Inferior parietal cortex (tissue), 1 donor: ENCODE results near the gene PLIN5.
A peak's percentile ranks its signal among the peaks of the same experiment; 100 is the strongest.

Experiments used
- DNase-seq: peaks from one replicate; pipeline ENCODE4 v3.0.0-alpha.2; 2016; ENCODE audit errors: extremely low spot score

The PLIN5 gene, protein sequence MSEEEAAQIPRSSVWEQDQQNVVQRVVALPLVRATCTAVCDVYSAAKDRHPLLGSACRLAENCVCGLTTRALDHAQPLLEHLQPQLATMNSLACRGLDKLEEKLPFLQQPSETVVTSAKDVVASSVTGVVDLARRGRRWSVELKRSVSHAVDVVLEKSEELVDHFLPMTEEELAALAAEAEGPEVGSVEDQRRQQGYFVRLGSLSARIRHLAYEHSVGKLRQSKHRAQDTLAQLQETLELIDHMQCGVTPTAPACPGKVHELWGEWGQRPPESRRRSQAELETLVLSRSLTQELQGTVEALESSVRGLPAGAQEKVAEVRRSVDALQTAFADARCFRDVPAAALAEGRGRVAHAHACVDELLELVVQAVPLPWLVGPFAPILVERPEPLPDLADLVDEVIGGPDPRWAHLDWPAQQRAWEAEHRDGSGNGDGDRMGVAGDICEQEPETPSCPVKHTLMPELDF

DNA sequence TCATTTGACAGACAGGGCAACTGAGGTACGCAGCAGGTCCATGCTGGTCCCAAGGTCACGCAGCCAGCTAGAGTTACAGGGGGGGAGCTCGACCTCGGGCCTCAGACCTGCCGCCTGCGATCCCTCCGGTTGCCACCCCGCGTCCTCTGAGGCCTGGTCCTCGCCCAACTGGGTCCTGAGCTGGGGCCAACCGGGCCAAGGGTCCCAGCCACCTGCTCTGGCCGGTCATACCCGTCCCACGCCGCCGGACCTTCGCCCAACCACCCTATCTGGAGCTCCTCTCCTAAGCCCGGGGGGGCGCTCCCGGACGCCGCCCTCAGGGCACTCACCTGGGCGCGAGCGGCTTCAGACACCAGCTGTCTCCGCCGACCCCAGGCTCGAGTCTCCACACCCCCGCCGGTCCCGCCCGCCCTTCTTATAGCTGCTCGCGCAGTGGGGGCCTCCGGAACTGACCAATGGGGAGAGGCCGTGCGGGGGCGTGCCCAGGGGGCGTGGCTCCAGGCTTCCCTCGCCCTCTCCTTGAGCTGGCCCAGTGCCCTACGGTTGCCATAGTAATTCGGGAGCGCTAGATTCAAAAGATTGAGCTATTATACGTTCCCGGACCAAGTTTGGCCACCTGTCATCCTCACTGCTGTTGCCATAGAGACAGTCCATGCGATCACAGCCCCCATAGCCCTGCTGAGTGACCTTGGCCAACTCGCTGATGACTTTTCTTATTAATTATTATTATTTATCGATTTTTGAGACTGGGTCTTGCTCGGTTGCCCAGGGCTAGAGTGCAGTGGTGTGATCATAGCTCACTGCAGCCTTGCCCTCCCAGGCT is at the start of gene PLIN5:
PLIN5 (minus strand) TSS at position 389 of the 823 bp plus-strand sequence. CDS start 1,150 bp downstream, outside the sequence.
- DNase-seq = peak; percentile 59

DNA sequence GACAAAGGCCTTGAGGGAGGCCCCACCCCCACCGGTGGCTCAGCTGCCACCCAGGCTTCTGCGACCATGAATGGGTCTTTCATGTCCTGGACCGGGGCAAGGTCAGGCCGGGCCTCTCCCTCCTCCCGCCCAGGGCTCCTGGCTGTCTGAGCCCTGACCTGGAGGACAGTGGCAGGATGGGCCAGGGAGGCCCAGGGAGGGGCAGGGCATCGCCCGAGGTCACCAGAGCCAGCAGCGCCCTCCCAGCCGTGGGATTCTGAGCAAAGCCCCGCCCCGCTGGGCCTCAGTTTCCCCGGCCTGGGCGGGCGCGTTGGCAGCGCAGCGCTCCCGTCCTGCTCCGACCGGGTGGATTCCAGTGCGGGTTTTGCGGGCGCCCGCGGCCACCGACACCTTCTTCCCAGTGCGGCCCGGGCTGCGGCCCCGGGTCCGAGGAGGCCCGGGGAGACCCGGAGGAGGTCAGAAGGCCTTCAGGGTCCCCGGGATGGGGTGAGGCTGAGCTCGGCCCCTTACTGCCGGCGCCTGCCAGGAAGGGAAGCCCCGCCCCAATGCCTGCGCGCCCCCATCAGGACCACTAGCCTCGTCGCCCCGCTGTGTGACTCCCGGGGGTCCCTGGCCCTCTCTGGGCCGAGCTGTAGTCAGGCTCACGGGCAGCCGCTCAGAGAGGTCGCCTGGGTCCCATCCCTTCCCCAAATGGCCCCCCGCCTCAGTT is 49.1 kb upstream of the PLIN5 start:
- no peak for DNase-seq

DNA sequence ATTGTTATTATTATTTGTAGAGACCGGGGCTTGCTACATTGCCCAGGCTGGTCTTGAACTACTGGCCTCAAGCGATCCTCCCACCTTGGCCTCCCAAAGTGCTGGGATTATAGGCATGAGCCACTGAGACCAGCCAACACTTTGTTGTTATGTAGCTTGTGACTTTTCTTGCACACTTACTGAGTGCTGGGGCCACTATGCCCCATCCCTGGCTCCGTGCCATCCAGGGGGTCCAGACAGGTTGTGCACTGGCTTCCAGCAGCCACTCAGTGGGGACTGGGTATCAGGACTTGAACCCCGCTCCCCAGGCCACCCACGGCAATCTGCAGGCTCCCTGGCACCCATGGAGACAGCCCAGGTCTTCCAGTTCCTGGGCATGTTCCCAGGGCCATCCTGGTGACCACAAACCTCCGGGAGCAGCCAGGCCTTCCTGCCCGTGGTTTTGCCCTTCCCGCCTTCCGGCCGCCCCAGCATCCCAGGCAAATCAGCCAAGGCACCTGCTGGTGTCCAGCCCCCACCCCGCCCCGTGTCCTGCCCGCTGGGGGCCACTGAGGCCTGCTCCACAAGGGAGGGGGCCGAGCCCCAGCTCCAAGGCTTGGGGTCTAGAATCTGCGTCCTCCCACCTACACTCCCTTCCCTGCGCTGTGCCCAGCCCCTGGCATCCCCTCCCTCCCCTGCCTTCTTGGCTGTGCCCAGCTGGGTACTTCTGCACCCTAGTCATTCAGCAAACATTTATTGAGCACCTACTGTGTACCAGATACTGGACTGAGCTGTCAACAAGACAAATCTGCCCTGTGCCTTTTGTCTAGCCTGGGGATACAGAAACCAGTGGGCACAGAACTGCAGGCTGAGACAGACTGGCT is 48.2 kb upstream of the PLIN5 start:
- no peak for DNase-seq

DNA sequence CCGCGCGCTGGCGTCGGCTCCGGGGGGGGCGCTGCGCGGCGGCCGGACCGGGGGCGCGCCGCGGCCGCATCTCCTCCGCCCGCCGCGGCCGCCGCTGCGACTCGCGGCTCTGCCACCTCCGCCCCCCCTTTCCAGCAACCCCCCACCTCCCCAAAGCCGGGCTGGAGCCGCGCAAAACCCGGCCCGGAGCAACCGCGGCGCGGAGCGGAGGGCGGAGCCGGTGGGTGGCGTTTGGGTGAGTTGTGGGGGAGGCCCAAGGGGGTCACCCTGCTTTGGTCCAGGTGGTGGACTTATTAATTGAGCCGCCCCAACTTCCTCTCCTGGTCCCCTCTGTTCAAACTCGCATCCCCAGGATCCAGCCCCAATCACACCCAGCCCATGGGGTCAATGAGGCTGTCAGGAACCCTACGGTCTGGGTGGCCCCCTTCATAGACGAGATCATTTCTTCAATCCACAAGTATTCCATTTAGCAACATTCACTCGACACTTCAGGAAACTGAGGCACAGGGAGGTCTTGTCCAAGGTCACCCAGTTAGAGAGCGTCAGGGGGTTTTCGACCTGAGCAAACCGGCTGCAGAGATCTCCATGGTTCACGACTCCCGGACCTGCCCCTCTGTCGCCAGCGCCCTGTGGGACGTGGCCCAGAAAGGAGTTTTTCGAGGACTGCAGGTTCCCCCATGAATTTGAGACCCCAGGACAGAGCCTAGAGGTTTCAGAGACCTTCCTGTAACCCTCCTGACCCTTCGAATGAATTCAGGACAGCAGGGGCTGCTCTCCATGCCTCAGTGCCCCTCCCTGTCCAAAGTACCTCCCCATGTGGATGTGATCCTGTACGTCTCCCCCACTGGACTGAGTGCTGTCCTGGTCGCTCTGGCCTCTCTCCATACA is 46.9 kb upstream of the PLIN5 start:
- peak; percentile 33 for DNase-seq

DNA sequence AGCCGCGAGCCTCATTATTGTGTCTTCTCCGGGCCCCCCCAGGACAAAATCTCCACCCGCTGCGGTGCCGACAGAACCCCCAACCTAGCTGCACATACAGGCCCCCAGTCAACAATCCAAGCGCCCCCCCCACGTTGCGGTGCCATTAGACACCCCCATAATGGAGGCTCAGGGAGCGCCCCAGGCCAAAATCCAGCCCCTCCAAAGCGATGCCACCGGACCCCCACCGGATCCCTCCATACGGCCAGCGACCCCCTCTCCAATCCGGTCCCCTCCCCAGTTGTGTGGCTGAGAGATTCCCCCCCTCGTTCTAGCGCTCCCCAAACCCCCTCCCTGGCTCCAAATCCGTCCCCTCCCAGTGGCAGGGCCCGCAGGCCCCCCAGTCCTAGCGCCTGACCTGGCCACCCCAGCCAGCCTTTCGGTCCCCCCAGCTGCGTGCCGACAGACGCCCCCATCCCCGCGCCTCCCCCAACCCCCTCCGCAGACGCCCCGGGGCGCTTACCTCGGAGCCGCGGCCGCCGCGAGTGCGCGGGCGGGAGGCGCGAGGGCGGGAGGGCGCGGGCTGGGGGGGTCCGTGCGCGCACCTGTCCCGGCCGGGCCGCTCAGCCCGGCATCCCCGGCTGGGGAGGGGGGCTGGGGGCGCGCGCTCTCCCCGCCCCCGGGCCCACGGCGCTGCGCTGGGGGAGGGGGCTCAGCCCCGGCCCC is 46.1 kb upstream of the PLIN5 start:
- DNase-seq = no peak

DNA sequence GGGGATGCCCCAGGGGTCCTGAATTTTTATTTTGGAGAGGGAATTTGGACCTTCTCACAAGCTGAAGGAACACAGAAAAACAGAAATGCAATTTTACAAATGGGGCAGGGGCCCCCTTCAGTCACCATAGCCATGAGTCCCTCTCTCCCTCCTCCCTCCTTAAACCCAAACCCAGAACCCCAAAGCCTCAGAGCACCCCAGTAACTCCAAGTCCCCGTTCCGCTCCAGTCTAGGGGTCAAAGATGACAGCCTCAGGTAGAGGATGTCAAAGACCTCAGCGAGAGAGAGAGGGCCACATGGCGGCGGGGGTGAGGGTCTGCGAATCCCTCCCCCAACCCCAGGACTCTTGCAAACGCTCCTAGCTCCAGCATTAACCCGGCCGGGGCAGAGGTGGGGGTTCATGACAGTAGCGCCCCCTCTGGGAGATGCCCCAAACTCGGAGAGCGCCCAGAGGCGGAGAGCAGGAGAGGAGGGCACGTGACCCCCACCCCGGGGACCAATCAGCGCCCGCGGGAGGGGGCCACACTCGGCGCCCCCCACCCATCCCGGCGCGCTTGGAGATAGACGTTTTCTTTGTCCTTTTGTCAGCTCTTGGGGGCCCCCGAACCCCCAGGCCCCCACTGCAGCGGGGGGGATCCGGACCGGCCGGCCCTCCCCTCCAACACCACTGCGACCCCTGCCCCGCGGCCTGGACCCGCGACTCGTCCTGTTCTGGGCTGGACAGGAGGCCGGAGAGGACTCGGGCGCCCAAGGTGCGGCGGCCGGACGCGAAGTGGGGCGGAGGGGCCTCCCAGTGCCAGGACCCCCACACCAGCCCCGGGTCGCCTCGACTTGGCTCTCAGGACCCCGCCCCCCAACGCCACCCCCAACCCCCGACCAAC is 45.2 kb upstream of the PLIN5 start:
- no peak for DNase-seq

DNA sequence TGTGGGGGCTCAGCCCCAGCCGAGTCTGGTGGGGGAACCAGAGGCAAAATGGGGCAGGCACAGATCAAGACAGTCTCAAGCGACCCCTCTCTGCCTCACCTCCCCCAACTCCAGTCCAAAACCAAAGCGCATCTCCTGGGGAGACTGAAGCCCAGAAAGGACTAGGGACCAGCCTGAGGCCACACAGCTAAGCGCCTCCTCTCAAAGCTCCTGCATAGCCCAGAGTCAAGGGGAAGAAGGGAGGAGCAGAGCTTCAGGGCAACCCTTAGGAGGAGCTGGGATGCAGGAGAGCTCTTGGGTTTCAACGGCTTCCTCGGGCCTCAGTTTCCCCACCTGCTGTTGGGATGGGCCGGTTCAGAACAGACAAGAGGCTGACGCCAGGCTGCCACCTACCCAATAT is 44.4 kb upstream of the PLIN5 start:
- no peak for DNase-seq

DNA sequence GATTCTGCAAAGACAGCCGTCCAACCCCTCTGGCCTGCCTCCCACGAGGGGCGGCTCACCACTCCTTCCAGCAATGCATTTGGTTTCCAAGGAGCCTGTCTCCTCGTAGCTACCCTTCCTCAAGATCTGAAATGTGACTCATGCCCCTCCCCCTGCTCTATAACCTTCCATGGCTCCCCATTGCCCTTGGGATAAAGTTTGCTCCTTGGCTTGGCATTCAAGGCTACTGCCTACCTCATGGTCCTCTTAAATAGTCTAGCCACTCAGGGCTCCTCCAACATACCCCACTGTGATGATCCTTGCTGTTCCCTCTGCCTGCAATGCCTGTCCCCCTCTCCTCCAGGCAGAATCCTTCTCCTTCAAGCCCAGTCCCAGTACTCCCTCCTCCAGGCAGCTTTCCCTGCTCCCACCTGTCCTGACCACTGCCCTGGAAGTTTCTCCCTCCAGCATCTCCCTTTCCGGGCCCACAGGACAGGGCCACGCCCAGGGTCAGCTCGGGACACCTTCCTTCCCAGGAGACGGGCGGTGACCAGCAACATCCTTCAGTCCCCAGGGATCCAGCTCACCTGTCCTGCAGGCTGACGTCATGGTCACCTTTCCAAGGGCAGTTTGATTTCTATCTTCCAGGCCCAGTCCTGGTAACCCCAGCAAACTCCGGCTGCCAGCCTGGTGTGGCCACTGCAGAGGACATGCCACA is 43.7 kb upstream of the PLIN5 start:
- DNase-seq = no peak

DNA sequence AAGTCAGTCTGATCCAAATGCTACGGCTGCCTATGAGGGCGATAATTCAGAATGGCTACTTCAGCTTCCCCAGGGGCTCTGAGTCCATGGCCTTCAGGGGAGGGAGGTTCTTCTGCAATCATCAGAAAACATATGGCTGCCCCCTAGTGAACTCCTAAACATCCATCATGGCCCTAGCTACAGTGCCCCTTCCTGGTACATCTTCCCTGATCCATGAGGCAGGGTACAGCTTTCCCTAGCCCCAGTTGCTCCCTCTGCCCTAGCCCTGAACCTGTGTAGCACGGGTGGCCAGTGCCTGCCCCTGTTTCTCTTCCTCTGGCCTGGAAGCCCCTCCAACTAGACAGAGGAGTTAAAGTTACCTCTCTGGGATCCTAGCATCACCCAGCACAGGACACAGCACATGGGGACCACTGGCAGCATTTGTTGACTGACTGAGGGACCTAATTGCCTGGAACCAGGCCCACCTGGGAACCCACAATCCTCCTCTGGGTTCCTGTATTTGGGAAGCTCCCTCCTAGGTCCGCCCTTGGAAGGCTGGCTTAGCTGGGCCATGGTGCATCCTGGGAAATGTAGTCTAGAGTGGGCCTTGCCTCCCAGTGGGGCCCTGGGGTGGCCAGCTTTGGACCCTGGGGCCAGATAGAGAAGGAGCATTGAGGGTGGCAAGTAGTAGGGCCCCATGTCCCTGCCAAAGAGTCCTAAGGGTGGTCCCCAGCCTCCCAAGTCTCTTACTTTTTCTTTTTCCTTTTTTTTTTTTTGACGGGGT is 42.2 kb upstream of the PLIN5 start:
- DNase-seq = no peak

DNA sequence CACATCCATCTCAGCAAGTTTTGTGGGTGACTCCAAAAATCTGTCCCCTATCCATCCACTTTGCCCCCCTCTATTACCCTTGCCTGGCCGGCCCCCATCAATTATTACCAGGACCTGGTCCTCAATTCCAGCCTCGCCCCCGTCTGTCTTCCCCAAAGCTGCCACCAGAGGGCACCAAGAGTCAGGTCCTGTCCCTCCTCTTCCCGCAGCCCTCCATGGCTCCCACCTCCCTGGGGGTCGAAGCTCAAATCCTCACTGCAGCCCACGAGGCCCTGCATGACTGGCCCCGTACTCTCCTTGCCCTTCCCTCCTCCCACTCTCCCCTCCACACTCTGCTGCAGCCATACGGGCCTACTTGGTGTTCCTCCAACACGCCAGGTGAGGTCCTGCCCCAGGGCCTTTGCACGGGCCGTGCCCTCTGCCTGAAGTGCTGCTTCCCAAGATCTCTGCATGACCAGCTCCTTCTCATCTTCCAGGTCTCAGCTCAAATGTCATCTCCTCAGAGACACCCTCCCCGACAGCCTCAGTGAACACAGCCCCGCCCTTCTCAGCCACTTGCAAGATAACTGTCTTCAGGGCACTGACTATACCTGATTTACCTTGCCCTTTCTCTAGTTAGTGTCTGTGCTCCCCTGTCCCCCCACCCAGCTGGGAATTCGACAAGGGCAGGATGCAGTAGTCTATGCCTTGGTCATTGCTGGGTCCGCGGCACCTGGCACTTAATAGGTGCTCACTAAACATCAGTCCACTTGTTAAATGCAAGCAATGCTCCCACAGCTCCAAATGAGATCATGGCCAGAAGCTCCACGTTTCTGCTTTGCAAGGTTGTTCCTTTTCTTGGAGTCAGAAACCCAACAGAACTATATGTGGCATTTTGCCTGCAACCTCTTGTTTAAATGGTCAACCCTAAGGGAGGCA is 41.3 kb upstream of the PLIN5 start:
- DNase-seq = peak; percentile 40

DNA sequence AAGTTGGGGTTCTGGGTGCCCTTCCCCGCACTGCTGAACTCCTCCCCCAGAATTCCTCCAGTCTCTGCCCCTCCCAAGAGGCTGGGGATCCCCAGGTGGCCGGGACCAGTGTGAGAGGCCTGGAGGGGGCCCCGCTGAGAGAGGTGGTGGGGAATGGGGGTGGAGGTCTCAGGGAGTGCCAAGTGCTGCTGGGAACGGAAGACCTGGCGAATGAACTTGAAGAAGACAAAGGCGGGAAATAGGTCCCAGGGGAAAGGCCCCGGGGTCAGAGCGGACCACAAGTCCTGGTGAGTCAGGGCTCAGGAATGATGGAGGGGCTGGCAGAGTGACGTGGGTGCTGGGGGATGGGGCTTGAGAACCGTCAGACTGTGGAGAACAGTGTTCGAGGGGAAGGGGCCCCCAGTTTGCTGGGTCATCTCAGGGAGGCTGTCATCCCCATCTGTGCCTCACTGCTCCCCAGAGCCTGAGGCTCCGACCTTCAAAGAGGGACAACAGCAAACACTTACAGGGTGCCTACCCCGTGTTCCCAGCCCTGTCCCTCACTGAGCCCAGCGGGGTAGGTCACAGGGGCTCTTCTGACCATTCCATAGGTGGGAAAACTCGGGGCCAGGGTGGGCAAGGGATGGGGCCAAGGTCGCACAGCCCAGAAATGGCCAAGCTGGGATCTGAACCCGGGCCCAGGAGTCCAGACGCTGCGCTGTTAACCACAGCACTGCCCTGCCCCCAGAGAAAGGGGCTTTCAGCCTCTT is 40.4 kb upstream of the PLIN5 start:
- DNase-seq = no peak

DNA sequence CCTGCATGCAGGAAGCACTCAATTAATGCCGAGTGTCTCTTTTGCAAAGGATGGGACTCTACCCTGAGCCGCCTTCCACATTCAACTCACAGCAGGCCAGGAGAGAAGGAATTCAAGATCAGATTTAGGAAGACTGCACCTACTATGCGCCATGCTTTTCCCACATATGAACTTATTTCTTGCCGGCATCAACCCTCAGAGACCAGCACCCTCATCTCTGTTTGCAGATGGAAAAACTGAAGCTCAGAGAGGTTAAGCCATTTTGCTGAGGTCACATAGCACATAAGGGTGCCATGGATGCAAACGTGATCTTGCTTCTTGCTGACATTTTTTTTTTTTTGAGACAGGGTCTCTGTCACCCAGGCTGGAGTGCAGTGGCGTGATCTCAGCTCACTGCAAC is 38.7 kb upstream of the PLIN5 start:
- DNase-seq = no peak

DNA sequence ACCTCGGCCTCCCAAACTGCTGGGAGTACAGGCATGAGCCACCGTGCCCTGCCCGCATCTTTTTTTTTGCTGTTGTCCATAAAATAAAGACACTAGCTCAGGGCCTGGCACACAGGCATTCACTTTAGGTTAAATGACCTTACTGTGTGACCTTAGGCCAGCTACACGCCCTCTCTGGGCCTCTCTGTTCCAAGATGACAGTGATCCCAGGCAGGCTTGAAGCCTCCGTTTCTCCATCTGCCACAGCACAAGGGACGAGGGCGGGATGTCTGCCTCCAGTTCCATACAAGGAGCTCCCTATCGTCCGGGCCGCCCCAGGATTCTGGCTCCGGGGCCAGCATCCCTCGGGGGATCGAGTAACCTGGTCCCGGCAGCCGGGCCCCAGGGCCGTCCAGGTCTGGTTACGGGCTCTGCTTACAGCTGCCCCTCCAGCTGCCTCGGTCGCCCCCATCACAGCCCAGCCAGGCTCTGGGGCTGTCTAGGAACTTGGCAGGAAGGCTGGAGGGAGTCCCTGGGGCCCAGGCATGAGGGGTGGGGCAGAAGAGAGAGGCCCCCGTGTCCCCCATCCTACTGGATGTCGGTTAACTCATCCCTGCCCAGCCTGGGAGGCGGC is 36.4 kb upstream of the PLIN5 start:
- no peak for DNase-seq

DNA sequence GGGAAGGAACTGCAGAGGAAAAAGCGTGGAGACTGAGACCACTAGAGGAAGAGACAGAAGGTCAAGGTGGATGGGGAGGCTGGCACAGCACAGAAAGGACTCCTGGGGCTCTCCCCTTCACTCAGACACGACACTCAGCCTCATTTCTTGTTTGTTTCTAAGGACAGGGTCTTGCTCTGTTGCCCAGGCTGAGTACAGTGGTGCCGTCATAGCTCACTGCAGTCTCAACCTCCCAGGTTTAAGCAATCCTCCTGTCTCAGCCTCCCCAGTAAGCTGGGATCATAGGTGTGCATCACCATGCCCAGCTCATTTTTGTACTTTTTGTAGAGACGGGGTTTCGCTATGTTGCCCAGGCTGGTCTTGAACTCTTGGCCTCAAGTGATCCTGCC is 35.9 kb upstream of the PLIN5 start:
- no peak for DNase-seq

DNA sequence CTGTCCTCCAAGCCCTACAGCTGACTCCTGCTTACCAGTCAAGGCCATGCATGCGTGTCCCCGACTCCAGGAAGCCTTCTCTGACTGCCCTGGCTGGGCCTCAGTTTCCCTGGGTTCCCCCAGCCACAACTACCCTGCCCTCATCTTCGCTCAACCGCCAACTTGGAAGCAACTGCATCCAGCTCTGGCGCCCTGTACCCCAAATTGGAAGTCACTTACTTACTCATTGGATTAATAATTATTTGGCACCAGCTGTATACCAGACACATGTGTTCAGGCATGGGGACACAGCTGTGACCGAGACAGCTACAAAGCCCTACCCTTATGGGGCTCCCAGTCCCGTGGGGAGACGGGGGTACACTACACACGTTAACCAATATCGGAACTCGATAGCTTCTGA is 35.4 kb upstream of the PLIN5 start:
- DNase-seq = no peak
